PC-9 (cell line): Measurements from ENCODE around the gene PAOX.

Experiments
- CTCF ChIP-seq: fragments of 200-600 bp; sonication (generic); conservative IDR thresholded peaks from 2 replicates; pipeline ENCODE4 v1.6.1; 2017; ENCODE audit warnings: mixed run types, antibody characterized with exemption, mild to moderate bottlenecking, moderate library complexity
- EZH2 ChIP-seq: fragments of 200-600 bp; sonication (generic); IDR thresholded peaks from 2 replicates; pipeline ENCODE4 v1.8.0; 2017; ENCODE audit warnings: antibody characterized with exemption, low read depth

DNA sequence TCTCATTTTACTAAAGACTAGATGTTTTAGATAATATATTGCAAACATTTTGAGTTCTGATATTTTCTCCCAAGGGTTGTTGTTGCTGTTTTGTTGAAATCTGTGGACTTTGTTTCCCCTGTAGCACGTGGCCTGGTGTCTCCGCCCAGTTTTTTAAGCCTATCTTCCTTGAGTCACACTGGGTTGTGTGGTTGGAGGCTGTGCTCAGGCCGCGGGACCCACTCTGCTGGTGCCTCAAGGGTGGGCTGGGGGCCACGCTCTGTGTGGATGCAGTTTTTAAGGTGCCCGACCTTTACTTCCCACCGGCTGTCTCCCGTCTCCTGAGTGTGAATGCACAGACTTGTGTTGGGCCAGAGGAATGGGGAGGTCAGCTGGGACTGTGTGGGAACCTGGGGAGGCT is 36.1 kb upstream of the PAOX start:
- TF ChIP-seq CTCF (no peak), EZH2 (no peak)
